Measurements from ENCODE around the gene GDA.

DNA sequence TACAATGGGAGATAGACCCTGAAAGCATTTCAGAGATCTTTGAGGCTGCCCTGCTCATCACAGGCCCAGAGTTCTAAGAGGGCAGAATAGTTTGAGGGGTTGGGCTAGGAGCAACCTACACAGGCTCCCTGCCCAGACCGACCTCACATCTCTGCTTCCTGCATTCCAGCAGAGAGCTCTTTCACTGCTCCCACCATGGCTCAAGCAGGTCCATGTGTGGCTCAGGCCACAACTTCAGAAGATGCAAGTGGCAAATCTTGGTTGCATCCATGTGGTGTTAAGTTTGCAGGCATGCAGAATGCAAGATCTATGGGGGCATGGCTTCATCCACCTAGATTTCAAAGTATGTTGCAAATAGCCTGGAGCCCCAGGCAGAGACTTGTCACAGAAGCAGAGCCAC lies 39.0 kb downstream of the GDA start:
- TF ChIP-seq, protein P1, sequence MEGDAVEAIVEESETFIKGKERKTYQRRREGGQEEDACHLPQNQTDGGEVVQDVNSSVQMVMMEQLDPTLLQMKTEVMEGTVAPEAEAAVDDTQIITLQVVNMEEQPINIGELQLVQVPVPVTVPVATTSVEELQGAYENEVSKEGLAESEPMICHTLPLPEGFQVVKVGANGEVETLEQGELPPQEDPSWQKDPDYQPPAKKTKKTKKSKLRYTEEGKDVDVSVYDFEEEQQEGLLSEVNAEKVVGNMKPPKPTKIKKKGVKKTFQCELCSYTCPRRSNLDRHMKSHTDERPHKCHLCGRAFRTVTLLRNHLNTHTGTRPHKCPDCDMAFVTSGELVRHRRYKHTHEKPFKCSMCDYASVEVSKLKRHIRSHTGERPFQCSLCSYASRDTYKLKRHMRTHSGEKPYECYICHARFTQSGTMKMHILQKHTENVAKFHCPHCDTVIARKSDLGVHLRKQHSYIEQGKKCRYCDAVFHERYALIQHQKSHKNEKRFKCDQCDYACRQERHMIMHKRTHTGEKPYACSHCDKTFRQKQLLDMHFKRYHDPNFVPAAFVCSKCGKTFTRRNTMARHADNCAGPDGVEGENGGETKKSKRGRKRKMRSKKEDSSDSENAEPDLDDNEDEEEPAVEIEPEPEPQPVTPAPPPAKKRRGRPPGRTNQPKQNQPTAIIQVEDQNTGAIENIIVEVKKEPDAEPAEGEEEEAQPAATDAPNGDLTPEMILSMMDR (conservative IDR thresholded peaks at IDR 0.05) = no peak
- no peak for TF ChIP-seq EZH2 (IDR thresholded peaks at IDR 0.05; ENCODE audit: low read depth)
